HG03175 (cell line): ENCODE results near the gene F10.

Experiments used
- ATAC-seq: cut with Tn5 transposase; IDR thresholded peaks from one replicate; pipeline ENCODE4 v1.9.1; 2021; ENCODE audit warnings: mild to moderate bottlenecking, moderate library complexity; ENCODE audit not compliant: unreplicated experiment

The F10 gene

DNA sequence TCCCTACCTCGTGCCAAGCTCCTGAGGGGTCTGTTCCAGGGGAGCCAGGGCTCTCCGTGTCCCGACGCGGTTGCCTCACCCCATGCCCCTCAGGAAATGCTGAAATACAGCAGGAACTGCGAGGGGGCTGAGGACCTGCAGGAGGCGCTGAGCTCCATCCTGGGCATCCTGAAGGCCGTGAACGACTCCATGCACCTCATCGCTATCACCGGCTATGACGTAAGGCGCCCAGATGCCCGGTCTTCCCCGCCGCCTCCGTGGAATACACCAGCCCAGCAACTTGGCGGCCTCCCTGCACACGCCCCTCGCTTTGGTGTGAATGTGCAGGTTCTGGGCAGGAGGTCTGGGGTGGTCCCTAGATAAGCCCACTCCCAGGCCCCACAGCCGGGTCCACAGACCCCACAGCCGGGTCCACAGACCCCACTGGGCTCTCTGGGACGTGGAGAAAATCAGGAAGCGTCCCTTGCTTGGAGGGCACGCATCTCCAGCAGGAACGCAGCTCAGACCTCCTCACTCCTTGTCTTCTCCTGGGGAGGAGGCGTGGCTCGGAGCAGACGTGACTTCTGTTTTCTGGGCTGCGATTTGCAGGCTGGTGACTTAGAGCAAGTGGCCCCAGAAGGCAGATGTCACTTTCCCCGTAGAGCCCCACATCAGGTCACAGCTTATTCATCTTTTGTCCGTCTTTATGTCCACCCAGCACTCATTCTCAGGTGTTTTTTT is 36.4 kb upstream of the F10 start:
- no peak for ATAC-seq

DNA sequence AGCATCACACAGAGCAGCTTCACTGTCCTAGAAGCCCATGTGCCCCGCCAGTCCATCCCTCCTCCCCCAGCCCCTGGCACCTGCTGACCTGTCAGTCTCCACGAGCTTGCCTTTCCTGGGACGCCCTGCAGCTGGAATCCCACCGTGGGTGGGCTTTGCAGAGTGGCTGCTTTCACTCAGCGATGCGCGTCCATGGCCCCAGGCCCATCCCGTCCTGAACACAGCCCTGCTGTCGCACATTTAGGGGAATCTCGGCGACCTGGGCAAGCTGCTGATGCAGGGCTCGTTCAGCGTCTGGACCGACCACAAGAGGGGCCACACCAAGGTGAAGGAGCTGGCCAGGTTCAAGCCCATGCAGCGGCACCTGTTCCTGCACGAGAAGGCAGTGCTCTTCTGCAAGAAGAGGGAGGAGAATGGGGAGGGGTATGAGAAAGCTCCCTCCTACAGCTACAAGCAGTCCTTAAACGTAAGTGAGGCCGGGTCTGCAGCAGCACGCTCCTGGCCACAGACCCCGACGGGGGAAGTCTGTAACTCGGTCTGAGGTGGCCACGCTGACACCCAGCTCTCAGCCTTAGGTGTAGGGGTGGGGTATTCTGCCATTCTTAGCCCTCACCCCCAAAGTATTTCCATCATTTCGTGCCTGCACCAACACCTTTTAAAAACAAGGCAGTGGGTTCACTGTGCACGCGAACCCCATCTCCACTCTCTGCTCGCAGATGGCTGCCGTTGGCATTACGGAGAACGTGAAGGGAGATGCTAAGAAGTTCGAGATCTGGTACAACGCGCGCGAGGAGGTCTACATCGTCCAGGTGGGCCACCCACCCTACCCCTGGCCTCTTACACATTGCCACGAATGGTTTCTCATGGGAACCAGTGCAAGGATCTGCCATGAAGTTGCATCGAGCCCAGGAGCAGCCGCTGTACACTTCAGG is 35.3 kb upstream of the F10 start:
- ATAC-seq = no peak

DNA sequence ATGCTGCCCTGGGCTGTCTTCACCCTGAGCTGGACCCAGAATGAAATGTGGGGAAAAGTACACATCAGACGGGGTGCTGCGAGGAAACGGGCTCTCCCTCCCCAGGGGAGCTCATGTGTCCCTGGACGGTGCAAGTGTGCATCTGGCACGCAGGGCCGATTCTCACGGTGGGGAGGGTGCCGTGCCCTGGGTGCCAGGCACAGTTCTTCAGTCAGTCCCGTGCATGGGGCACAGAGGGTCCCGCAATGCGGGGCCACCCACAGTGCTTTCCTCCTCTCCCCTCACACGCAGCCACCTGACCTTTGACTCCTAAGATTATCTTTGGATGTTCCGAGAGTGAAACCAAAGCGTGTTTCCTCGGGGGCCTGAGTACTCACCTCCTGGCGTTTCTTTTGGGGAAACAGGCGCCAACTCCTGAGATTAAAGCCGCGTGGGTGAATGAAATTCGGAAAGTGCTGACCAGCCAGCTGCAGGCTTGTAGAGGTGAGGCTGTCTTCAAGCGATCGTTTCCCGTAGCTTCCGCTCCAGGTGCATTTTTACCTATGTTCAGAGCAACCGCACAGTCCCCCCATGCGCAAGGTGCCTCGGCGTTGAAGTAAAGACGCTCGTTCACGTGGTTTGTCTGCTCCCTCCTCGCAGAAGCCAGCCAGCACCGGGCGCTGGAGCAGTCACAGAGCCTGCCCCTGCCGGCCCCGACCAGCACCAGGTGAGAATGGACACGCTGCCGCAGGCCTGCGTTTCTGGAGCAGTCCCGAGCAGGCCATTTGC is 34.5 kb upstream of the F10 start:
- ATAC-seq = no peak

DNA sequence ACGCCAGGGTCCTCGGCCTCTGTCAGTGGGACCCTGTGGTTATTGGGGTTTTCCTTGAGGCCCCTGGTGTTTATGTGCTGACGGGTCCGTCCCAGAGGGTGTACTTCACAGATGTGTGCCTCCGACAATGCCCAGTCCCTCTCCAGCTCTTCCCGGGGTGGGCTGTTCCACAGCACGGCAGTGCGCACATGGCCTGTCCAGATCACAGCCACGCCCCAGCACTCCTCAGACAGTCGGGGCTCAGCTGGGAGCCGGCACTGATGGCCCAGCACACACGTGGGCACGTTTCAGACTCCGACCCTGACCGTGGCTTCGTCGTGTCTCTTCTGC is 33.9 kb upstream of the F10 start:
- no peak for ATAC-seq

DNA sequence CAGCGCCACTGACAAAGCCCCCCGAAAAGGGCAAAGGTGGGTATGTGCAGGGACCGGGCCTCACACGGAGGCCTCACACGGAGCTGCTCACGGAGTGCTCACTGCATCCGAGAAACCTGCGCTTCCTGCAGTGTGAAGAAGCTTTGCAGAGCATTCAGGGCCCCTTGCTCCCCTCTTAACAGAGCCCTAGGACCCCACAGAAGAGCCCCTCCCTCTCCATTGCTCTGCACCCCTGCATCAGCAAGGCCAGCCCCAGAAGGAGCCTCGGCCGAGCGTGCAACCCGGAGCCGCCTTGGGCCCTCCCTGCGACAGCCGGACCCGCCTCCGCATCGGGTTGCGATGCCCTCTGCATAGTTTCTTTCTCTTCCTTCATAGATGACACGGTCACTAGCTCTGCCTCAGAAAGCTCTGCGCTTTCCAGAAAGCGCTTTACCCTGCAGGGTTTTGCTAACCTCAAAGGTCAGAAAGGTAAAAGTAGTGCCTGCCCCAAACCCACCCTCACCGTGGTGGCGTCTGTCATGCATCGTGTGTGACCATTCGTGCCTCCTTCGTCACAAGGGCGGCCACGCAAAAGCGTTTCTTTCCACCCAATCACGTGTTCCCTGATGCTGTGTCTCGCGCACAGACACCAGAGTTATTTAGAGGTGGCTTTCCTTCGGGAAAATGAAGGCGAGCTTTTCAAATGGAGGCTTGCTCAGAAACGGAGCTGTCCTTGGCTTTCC is 32.7 kb upstream of the F10 start:
- ATAC-seq = no peak

DNA sequence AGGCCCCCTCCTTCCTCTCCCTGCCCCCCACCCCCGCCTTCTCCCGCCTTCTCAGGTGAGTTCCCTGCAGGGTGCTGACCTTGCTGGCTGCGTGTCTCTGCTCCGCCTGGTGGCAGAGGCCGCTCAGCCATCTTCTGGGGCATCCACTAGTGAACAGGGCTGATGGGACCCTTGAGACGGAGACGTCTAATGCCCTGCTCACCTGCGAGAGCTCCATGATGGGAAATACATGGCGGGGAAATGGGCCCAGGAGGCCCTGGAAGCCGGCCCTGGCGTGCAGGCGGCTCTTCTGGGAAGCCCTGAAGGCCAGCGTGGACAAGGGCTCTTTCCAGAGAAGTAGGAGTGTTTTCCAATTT is 32.2 kb upstream of the F10 start:
- ATAC-seq = no peak

DNA sequence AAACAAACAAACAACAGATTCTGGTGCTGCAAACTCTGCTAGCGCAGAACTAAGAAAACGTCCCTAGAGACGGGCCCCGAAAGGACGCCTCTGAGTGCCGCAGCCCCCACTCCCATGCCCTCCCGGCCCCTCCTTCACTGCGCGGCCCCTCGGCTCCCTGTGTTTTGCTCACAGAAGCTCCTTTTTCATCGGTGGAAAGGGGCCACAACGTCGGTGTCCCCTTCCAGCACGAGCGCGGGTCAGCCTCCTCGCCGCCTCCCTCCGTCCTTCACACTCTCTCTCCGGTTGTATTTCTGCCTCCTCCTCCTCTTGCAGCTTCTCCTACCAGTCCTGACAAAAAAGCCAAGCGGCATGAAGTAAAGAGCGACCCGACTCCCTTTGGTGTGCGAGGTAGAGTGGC is 31.8 kb upstream of the F10 start:
- no peak for ATAC-seq

DNA sequence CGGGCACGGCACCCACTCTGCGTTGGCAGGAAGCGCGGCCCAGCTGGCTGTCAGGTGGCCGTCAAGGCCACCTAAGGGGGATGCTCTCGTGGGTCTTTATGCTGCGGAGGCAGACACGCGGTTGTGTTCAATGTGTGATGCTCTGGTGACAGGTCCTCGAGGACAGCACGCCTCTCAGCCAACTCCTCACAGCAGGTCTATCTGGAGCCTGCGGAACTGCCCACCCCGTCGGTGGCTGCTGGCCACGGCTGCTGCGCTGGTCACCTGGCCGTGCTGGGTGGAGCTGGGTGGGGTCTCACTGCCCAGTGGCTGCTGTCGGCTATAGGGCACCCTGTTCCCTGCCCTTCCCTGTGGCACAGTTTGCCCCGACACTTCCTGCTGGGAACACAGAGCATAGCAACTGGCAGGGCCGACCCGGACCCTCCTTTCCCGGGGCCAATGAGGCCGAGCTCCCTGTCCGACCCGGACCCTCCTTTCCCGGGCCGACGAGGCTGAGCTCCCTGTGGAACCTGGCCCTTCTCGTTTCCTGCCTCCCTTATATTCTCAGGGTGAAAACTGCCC is 31.3 kb upstream of the F10 start:
- no peak for ATAC-seq

DNA sequence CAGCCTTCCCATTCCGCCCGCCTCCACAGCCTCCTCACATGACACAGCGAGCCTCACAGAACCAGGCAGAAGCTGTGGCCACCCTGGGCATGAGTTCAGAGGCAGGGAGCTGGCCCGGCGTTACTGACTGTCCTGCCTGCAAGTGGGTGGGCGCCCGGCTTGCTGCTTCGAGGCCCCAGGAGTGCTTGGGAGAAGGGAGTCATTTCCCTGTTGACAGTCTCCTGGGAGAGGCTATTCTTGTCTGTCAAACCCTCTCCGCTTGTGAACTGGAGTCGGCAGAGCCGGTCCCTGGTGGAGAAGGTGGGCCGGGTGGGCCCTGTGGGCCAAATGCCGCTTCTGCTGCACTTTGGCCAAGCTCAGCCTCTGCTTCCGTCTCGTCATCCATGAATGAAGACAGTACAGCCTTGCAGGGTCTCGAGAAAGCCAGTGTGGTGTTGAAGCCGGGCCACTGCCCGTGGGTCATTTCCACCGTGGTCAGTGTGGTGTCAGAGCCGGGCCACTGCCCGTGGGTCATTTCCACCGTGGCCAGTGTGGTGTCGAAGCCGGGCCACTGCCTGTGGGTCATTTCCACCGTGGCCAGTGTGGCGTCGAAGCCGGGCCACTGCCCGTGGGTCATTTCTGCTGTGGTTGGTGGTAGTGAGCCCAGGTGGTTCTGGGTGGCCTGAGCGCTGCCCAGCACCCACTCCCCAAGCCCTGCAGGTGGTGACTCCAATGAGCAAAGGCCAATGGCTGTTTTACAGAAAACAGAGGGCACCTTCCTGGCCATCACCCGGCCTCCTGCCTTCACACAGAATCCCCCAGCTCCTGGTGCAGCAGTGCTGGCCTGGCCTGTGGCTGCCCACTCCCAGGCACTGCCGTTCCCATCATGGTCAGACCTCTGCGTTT is 30.5 kb upstream of the F10 start:
- no peak for ATAC-seq

DNA sequence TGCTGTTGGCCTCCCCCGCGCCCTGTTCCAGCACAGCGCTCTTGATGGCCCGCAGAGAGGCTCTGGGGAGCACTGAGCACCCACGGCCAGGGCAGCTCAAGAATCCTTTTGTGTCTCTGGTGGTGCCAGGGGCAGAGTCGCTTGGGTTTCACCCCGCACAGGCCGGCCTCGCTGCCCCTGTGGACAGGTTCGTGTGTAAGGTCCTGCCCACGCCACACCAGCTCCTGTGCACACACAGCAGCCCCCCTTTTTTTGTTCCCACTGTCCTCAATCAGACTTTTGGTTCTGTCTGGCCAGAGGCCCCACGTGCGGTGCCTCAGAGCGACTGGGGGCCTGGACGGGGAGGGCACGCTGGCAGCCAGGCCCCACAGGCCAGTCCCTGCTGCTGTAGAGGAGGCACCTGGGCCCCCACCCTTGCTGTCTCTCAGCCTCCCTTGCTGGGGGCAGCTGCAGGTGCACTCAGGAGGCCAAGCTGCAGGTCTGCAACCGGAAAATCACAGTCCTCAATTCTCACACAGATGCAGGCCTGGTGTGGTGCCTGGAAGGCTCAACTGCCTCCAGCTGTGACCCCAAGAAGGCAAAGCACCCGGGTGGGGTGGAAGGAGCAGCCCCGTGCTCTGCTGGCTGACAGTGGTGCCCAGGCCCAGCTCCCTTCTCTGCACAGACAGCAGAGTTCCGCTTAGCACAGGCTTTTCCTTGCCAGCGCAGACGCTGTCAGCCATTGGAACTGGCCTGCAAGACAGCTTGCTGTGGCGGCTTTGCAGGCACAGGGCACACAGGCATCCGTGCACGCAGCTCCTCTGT is 29.6 kb upstream of the F10 start:
- no peak for ATAC-seq

DNA sequence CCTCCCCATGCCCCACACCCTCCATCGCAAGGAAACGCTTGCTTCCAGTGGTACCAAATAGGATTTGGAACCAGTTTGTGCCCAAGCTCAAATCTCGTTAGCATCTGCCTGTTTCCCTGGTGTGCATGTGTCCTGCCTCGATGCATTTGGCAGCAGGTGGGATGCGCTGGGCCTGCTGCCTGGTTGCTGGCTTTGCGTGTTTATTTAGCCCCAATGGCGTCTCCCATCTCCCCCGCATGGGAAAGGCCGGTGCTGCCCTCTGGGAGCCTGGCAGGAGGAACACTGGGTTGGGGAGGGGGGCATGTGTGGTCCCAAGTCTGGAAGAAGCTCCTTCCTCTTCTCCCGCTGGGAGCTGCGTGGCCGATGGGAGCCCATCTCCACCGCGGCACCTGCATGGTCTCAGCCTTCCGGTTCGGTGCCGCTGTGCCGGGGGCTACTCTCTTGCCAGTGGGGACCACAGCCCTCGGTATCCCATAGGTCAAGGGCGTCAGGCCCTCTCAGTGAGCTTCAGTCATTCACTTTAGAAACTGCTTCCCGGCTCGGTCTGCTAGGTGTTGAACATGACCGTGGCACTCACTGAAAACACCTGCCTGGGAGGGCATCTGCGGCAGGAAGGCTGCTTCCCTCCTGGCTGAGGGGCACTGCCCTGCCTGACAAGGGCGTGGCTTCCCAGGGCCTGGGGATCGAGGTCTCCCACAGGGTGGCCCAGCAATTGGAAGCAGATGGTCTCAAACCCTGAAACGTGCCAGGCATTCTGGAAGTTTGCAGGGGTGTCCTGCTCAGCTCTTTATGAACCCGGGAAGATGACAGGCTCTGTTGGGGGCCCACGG is 28.8 kb upstream of the F10 start:
- no peak for ATAC-seq

DNA sequence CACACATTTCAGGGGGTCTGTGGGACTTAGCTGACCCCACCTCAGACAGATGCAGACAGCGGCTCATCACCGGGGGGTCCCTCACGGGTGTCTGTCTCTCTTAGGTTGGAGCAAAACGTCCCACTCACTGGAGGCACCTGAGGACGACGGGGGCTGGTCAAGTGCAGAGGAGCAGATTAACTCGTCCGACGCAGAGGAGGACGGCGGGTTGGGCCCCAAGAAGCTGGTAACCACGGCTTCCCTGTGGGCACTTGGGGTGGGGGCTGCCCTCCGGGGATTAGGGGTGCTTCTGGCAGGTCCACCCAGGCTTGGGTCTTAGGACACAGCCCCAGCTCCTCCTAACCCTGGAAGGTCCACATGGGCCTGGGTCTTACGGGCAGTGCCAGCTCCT is 28.2 kb upstream of the F10 start:
- ATAC-seq = no peak

DNA sequence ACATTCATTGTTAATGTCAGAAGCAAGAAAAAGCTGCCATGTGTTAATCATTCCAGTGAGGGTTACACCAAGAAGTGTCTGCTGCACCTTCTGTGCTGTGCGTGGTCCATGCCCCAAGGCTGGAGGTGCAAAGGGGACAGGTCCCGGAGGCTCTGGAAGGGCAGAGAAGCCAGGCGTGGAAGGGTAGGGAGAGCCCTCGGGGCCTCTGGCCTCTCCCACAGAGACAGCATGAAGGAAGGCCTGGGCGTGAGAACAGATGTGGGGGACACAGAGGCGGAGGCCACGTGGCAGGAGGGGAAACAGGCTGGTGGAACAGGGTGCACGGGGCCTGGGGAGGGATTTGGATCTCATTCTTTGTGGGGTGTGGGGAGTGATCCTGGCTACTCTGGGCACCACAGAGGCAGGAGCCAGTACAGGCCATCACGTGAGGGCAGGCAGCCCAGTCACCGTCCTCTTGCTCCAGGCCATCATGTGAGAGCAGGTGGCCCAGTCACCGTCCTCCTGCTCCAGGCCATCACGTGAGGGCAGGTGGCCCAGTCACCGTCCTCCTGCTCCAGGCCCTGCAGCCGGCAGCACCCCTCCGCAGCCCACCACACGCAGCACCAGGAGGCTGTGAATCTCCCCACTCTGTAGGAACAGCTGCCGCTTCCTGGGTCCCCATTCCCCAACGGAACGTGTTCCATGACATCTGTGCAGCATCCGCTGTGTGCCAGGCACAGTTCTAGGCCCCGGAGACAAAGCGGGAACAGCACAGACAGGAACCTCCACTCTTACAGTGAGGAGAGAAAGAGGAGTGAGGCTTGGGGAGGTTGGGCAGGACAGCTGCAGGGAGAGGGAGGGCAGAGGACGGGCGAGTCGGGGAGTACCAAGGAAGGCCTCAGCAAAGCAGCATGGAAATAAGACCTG is 27.2 kb upstream of the F10 start:
- ATAC-seq = no peak

DNA sequence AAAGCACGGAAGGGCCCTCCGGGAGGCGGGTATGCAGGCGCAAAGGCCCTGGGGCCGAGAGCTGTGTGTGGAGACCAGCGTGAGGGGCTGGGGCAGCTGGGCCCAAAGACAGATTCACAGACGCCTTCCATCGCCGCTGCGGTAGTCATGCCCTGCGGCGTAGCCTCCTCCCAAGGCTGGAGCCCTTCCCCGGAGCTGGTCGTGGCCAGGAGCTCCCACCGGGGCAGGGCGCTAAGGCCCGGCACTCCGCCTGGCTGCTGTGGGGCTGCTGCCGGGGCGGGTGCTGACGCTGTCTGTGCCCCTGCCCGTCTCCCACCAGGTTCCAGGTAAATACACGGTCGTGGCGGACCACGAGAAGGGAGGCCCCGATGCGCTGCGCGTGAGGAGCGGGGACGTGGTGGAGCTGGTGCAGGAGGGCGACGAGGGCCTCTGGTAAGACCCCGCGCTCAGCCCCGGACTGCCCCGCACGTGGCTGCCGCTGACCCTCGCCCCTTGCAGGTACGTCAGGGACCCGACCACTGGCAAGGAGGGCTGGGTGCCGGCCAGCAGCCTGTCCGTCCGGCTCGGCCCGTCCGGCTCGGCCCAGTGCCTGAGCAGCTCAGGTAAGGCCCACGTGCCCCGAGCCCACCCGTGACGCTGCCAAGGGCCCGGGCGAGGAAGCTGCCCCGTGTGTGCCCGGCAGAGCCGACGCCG is 26.4 kb upstream of the F10 start:
- ATAC-seq = no peak

DNA sequence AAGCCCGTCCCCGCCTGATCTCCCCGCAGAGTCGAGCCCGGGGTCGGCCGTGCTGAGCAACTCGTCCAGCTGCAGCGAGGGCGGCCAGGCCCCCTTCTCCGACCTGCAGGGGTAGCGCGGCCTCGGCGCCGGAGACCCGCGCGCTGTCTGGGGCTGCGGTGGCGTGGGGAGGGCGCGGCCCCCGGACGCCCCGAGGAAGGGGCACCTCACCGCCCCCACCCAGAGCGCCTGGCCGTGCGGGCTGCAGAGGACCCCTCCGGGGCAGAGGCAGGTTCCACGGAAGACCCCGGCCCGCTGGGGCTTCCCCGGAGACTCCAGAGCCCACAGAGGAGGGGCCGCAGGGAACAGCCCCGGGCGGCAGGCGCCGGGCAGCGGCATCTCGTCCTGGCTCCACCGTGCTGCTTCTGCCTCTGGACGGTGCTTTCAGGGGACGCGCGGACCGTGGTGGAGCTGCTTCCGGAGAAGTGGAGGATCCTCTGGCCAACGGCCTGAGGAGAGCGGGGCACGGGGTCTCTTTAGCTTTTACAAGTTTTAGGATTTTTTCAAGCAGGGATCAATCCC is 25.8 kb upstream of the F10 start:
- ATAC-seq = no peak

DNA sequence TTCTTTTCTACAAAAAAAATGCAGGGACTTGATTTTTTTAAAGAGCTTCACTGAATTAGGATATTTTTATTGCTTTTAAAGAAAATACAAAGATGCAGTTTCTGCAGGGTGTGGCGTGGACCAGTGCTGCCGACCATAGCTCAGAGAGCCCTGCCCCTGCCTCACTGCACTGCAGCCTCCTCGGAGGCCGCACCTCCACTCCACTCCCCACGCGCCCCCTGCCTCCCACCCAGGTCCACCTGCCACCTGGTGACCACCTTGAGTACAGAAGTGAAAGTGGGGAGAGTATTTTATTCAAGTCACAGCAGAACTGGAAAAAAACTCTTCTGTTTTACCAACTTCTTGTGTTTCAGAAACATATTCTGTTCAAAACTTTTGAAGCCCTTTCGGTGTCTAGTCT is 24.9 kb upstream of the F10 start:
- no peak for ATAC-seq
